Activated CD8-positive, alpha-beta T cell treated with anti-CD3 and anti-CD28 coated beads, Interleukin-2, amount 10 ng/mL, durations not matched to agents 7 days and 5 days (primary cell): ENCODE results near the gene DSCAML1. TPM values are rescaled to one million over a fixed set of nuclear protein-coding genes. Genes with fewer than 3 reads are reported as not detected.

Experiments used
- ATAC-seq: fragments of 150-1000 bp; cut with Tn5 transposase; one replicate; pipeline ENCODE4 v1.10.0; 2021; ENCODE audit warnings: moderate library complexity
- CTCF ChIA-PET: fragments of 350-600 bp; sonication (Branson Sonifier 250); formaldehyde crosslinking; loops from one replicate; lab custom pipeline; 2021; ENCODE audit warnings: antibody characterized with exemption; lab: Charles Lee
- POLR2A ChIA-PET: fragments of 350-600 bp; sonication (Branson Sonifier 250); formaldehyde crosslinking; loops from one replicate; lab custom pipeline; 2021; ENCODE audit warnings: antibody characterized with exemption; lab: Charles Lee
- DNase-seq: peaks from one replicate; pipeline ENCODE4 v3.0.0-alpha.2; 2020
- H3K27ac Mint-ChIP-seq: one replicate; pipeline ENCODE4 v1.8.0; 2021; ENCODE audit warnings: mild to moderate bottlenecking, mixed read lengths
- H3K27me3 Mint-ChIP-seq: one replicate; pipeline ENCODE4 v1.8.0; 2021; ENCODE audit warnings: low read depth, mixed read lengths
- H3K36me3 Mint-ChIP-seq: one replicate; pipeline ENCODE4 v1.8.0; 2021; ENCODE audit warnings: low read depth, mixed read lengths
- H3K4me1 Mint-ChIP-seq: one replicate; pipeline ENCODE4 v1.8.0; 2021; ENCODE audit warnings: low read depth, mixed read lengths
- H3K4me3 Mint-ChIP-seq: one replicate; pipeline ENCODE4 v1.8.0; 2021; ENCODE audit warnings: mild to moderate bottlenecking, mixed read lengths
- H3K9me3 Mint-ChIP-seq: one replicate; pipeline ENCODE4 v1.8.0; 2022; ENCODE audit warnings: mixed read lengths; ENCODE audit not compliant: insufficient read depth
- total RNA-seq, 2 experiments: library from RNA; stranded (reverse); gene quantifications; one replicate each; pipeline ENCODE4 v1.2.3, GENCODE V29; 2021

DSCAML1 gene
- total RNA-seq, 2 experiments from 2014 or later: 0.16 to 0.37 TPM

GRCh38 chr11:117511931-117512539, 285.0 kb downstream of the DSCAML1 start:
- CTCF ChIA-PET: no interaction called here
- no peak for ATAC-seq
- no peaks in the 10 kb centered on the region for H3K36me3 Mint-ChIP-seq

GRCh38 chr11:117511483-117511930, 285.5 kb downstream of the DSCAML1 start:
- Mint-ChIP-seq H3K4me1 (no peaks in the 10 kb centered on the region), H3K36me3 (no peaks in the 10 kb centered on the region), H3K27me3 (no peaks in the 10 kb centered on the region), H3K27ac (no peak overlapping the region), H3K9me3 (no peaks in the 10 kb centered on the region), H3K4me3 (no peak overlapping the region)
- CTCF ChIA-PET: no interaction called here
- POLR2A ChIA-PET: no interaction called here
- ATAC-seq (no peak), DNase-seq (no peak)

More at GRCh38 chr11:117511931-117512539, 285.0 kb downstream of the DSCAML1 start:
- H3K4me1 Mint-ChIP-seq: no peaks in the 10 kb centered on the region
- no peak overlapping the region for H3K4me3 Mint-ChIP-seq
- no peak for DNase-seq
- H3K27me3 Mint-ChIP-seq: no peaks in the 10 kb centered on the region
- H3K27ac Mint-ChIP-seq: no peak overlapping the region
- no peaks in the 10 kb centered on the region for H3K9me3 Mint-ChIP-seq
- POLR2A ChIA-PET: no interaction called here

- CTCF ChIA-PET: interaction anchor here (1.7 kb wide), 1 partner anchor 85 kb away, joined by 5 read pairs; no protein-coding TSS in a partner anchor
- Mint-ChIP-seq H3K9me3 (no peaks in the 10 kb centered on the region), H3K4me3 (no peak overlapping the region), H3K27ac (no peak overlapping the region), H3K27me3 (no peaks in the 10 kb centered on the region), H3K4me1 (no peaks in the 10 kb centered on the region), H3K36me3 (no peaks in the 10 kb centered on the region)
- no peak for ATAC-seq
- POLR2A ChIA-PET: no interaction called here
- no peak for DNase-seq
Measured at GRCh38 chr11:117510646-117511045, 286.4 kb downstream of the DSCAML1 start.

- Mint-ChIP-seq H3K27me3 (no peaks in the 10 kb centered on the region), H3K9me3 (no peaks in the 10 kb centered on the region), H3K4me3 (no peak overlapping the region), H3K27ac (no peak overlapping the region), H3K36me3 (no peaks in the 10 kb centered on the region), H3K4me1 (no peaks in the 10 kb centered on the region)
- ChIA-PET POLR2A (interaction anchor here (0.5 kb wide), 1 partner anchor 73 kb away, joined by 3 read pairs; no protein-coding TSS in a partner anchor), CTCF (interaction anchor here (1.7 kb wide), 1 partner anchor 83 kb away, joined by 5 read pairs; no protein-coding TSS in a partner anchor)
- DNase-seq: no peak
- no peak for ATAC-seq
Measured at GRCh38 chr11:117509543-117509942, 287.5 kb downstream of the DSCAML1 start.

- CTCF ChIA-PET: no interaction called here
- POLR2A ChIA-PET: interaction anchor here (0.6 kb wide), 2 partner anchors 523 to 1821 kb away, joined by 3 to 4 read pairs; no protein-coding TSS in a partner anchor
- Mint-ChIP-seq H3K9me3 (no peaks in the 10 kb centered on the region), H3K4me3 (no peak overlapping the region), H3K27me3 (no peaks in the 10 kb centered on the region), H3K4me1 (no peaks in the 10 kb centered on the region), H3K36me3 (no peaks in the 10 kb centered on the region), H3K27ac (no peak overlapping the region)
- ATAC-seq (no peak), DNase-seq (no peak)
Measured at GRCh38 chr11:117506971-117507370, 290.0 kb downstream of the DSCAML1 start.

GRCh38 chr11:117505285-117505970, 291.6 kb downstream of the DSCAML1 start:
- Mint-ChIP-seq H3K36me3 (no peaks in the 10 kb centered on the region), H3K4me3 (no peak overlapping the region), H3K27ac (no peak overlapping the region), H3K9me3 (no peaks in the 10 kb centered on the region), H3K27me3 (no peaks in the 10 kb centered on the region), H3K4me1 (no peaks in the 10 kb centered on the region)
- ATAC-seq: no peak
- POLR2A ChIA-PET: no interaction called here
- CTCF ChIA-PET: no interaction called here
- DNase-seq: no peak

GRCh38 chr11:117502779-117503100, 294.3 kb downstream of the DSCAML1 start:
- no peaks in the 10 kb centered on the region for H3K36me3 Mint-ChIP-seq
- POLR2A ChIA-PET: interaction anchor here (0.6 kb wide), 1 partner anchor 20 kb away, joined by 3 read pairs; no protein-coding TSS in a partner anchor

GRCh38 chr11:117502015-117502778, 294.8 kb downstream of the DSCAML1 start:
- no peaks in the 10 kb centered on the region for H3K4me1 Mint-ChIP-seq
- ChIA-PET POLR2A (interaction anchor here (0.6 kb wide), 1 partner anchor 21 kb away, joined by 3 read pairs; no protein-coding TSS in a partner anchor), CTCF (no interaction called here)
- DNase-seq: no peak
- no peak overlapping the region for H3K4me3 Mint-ChIP-seq
- no peaks in the 10 kb centered on the region for H3K36me3 Mint-ChIP-seq
- H3K27ac Mint-ChIP-seq: no peak overlapping the region
- H3K27me3 Mint-ChIP-seq: no peaks in the 10 kb centered on the region
- no peak for ATAC-seq
- H3K9me3 Mint-ChIP-seq: no peaks in the 10 kb centered on the region

More at GRCh38 chr11:117502779-117503100, 294.3 kb downstream of the DSCAML1 start:
- Mint-ChIP-seq H3K4me3 (no peak overlapping the region), H3K9me3 (no peaks in the 10 kb centered on the region), H3K4me1 (no peaks in the 10 kb centered on the region), H3K27me3 (no peaks in the 10 kb centered on the region), H3K27ac (no peak overlapping the region)
- ATAC-seq (no peak), DNase-seq (no peak)
- CTCF ChIA-PET: no interaction called here

- ChIA-PET CTCF (no interaction called here), POLR2A (no interaction called here)
- DNase-seq: no peak
- no peak overlapping the region for H3K4me3 Mint-ChIP-seq
- ATAC-seq: no peak
- no peaks in the 10 kb centered on the region for H3K9me3 Mint-ChIP-seq
- no peaks in the 10 kb centered on the region for H3K27me3 Mint-ChIP-seq
- no peaks in the 10 kb centered on the region for H3K4me1 Mint-ChIP-seq
- H3K36me3 Mint-ChIP-seq: no peaks in the 10 kb centered on the region
- no peak overlapping the region for H3K27ac Mint-ChIP-seq
Measured at GRCh38 chr11:117501237-117501898, 295.6 kb downstream of the DSCAML1 start.

- DNase-seq: no peak
- Mint-ChIP-seq H3K9me3 (no peaks in the 10 kb centered on the region), H3K4me3 (no peak overlapping the region), H3K4me1 (no peaks in the 10 kb centered on the region), H3K27ac (no peak overlapping the region), H3K27me3 (peaks cover 5% of the 10 kb centered on the region), H3K36me3 (no peaks in the 10 kb centered on the region)
- no peak for ATAC-seq
- POLR2A ChIA-PET: no interaction called here
- CTCF ChIA-PET: no interaction called here
Measured at GRCh38 chr11:117498791-117499190, 298.2 kb downstream of the DSCAML1 start.

- ChIA-PET CTCF (no interaction called here), POLR2A (no interaction called here)
- no peaks in the 10 kb centered on the region for H3K9me3 Mint-ChIP-seq
Measured at GRCh38 chr11:117497206-117497951, 299.6 kb downstream of the DSCAML1 start.

More at GRCh38 chr11:117497206-117497951, 299.6 kb downstream of the DSCAML1 start:
- DNase-seq (no peak), ATAC-seq (no peak)
- no peaks in the 10 kb centered on the region for H3K36me3 Mint-ChIP-seq
- peaks cover 5% of the 10 kb centered on the region for H3K27me3 Mint-ChIP-seq
- H3K4me1 Mint-ChIP-seq: no peaks in the 10 kb centered on the region
- H3K27ac Mint-ChIP-seq: no peak overlapping the region
- no peak overlapping the region for H3K4me3 Mint-ChIP-seq
